K562 (cell line): ENCODE measurements around the gene RIPOR2. TPM values are rescaled to one million over a fixed set of nuclear protein-coding genes. Genes with fewer than 3 reads are reported as not detected.
A peak's percentile ranks its signal among the peaks of the same experiment; 100 is the strongest.

ENCODE experiments used
- ATAC-seq: fragments of 200-7000 bp; cut with Tn5 transposase; 3 replicates; pipeline ENCODE4 v1.9.1; 2020; ENCODE audit warnings: moderate library complexity
- BruUV-seq: library from RNA; stranded (reverse); fragments of 400-500 nt; replicated peaks from 2 replicates; lab custom pipeline; 2021; lab: Mats Ljungman, UMichigan
- CTCF ChIA-PET: fragments of 300-600 bp; formaldehyde crosslinking; extraction: SDS; loops from one replicate; lab custom pipeline; 2021; ENCODE audit warnings: low intra/inter-chr PET ratio; lab: Yijun Ruan, JAX
- POLR2A ChIA-PET: fragments of 300-600, 350-650 bp; sonication (Branson Sonifier 250); formaldehyde crosslinking; extraction: SDS; loops from one replicate; lab custom pipeline; 2021; ENCODE audit warnings: antibody characterized with exemption, inconsistent platforms; lab: Yijun Ruan, JAX
- DNase-seq, 4 experiments: peaks; one replicate each; pipeline versions ENCODE4 v3.0.0 to v3.0.0-alpha.2; 2011 to 2018; ENCODE audit warnings: low spot score in 3 of 4, mixed read lengths in 3 of 4; ENCODE audit errors: extremely low read depth in 1 of 4
- FAIRE-seq: peaks from 2 replicates; lab custom pipeline; 2011; peaks lifted over from hg19 to GRCh38; lab: Jason Lieb, UNC
- H2AFZ ChIP-seq: 2 replicates; pipeline ENCODE4 v1.6.0; 2011; ENCODE audit warnings: low read depth, low read length, control low read depth, inconsistent platforms
- H3K27ac ChIP-seq: fragments of 200-600 bp; 3 replicates; pipeline ENCODE4 v1.8.0; 2011; ENCODE audit warnings: low read depth, mild to moderate bottlenecking, control low read depth, inconsistent platforms, low read length, moderate library complexity, mixed read lengths; ENCODE audit errors: extremely low read depth
- H3K27me3 ChIP-seq, 2 experiments: fragments of 300-600 bp in 1 of 2; 2 replicates in 1 of 2; 3 replicates in 1 of 2; pipeline versions ENCODE4 v1.6.0 to v1.8.0; 2011; ENCODE audit warnings: inconsistent platforms in 2 of 2, low read length in 2 of 2, mild to moderate bottlenecking in 1 of 2, mixed read lengths in 1 of 2, moderate library complexity in 1 of 2; ENCODE audit not compliant: control insufficient read depth in 2 of 2, insufficient read depth in 2 of 2
- H3K36me3 ChIP-seq: fragments of 300-600 bp; 3 replicates; pipeline ENCODE4 v1.8.0; 2011; ENCODE audit warnings: mild to moderate bottlenecking, low read length, inconsistent platforms; ENCODE audit not compliant: control insufficient read depth, insufficient read depth
- H3K4me1 ChIP-seq, 2 experiments: fragments of 200-600 bp in 1 of 2; replicated peaks in 1 of 2; 2 replicates in 1 of 2; 3 replicates in 1 of 2; pipeline versions ENCODE4 v1.5.1 to v1.8.0; 2011; ENCODE audit warnings: inconsistent platforms in 2 of 2, low read length in 2 of 2, mild to moderate bottlenecking in 1 of 2, mixed read lengths in 1 of 2, moderate library complexity in 1 of 2; ENCODE audit not compliant: control insufficient read depth in 2 of 2, insufficient read depth in 2 of 2
- H3K4me2 ChIP-seq: 2 replicates; pipeline ENCODE4 v1.6.1; 2011; ENCODE audit warnings: low read length, control low read depth, inconsistent platforms, mixed read lengths; ENCODE audit not compliant: insufficient read depth
- H3K4me3 ChIP-seq: fragments of 200-600 bp; sonication (generic), shearing (Covaris generic); 2 replicates; pipeline ENCODE4 v1.5.1; 2016; ENCODE audit warnings: control low read depth, inconsistent platforms
- H3K79me2 ChIP-seq: fragments of 200-600 bp; 3 replicates; pipeline ENCODE4 v1.8.0; 2011; ENCODE audit warnings: low read length, inconsistent platforms; ENCODE audit not compliant: control insufficient read depth, insufficient read depth
- H3K9ac ChIP-seq, 2 experiments: 2 replicates each; pipeline versions ENCODE4 v1.6.0 to v1.6.1; 2011; ENCODE audit warnings: low read depth in 2 of 2, low read length in 2 of 2, control low read depth in 1 of 2, inconsistent platforms in 1 of 2, mild to moderate bottlenecking in 1 of 2, mixed read lengths in 1 of 2; ENCODE audit not compliant: insufficient read depth in 1 of 2
- H3K9me1 ChIP-seq: one replicate; pipeline ENCODE4 v1.6.0; 2011; ENCODE audit warnings: inconsistent platforms, mild to moderate bottlenecking, low read length, moderate library complexity; ENCODE audit not compliant: control insufficient read depth, insufficient read depth
- H3K9me3 ChIP-seq: replicated peaks from 2 replicates; pipeline ENCODE4 v1.5.1; 2011; ENCODE audit warnings: low read depth, low read length, inconsistent platforms; ENCODE audit not compliant: control insufficient read depth, insufficient read depth
- H4K20me1 ChIP-seq: replicated peaks from 2 replicates; pipeline ENCODE4 v1.6.1; 2011; ENCODE audit warnings: low read length, inconsistent platforms, mixed read lengths; ENCODE audit not compliant: control insufficient read depth, insufficient read depth
- ATF3 ChIP-seq, 2 experiments: fragments of 450-650 bp in 1 of 2; sonication (generic) in 1 of 2; formaldehyde crosslinking in 1 of 2; IDR thresholded peaks in 1 of 2; conservative IDR thresholded peaks in 1 of 2; 2 replicates each; pipeline versions ENCODE4 v1.6.1 to v1.8.1; 2016 to 2023; ENCODE audit warnings: mild to moderate bottlenecking in 2 of 2, moderate library complexity in 2 of 2, inconsistent platforms in 1 of 2, missing genetic modification reagents in 1 of 2
- C11orf30 ChIP-seq: fragments of 450-650 bp; IDR thresholded peaks from 2 replicates; pipeline ENCODE4 v1.6.1; 2016; ENCODE audit warnings: low read depth, mild to moderate bottlenecking
- ID3 ChIP-seq, 2 experiments: fragments of 250-450 bp in 1 of 2; fragments of 450-650 bp in 1 of 2; sonication (Bioruptor Pico) in 1 of 2; IDR thresholded peaks; 2 replicates each; pipeline versions ENCODE4 v1.6.1 to v1.8.0; 2016 to 2021; ENCODE audit warnings: mild to moderate bottlenecking in 2 of 2, moderate library complexity in 2 of 2, missing compliant biosample characterization in 1 of 2, missing genetic modification characterization in 1 of 2
- MEF2D ChIP-seq: conservative IDR thresholded peaks from 2 replicates; pipeline ENCODE4 v1.6.1; 2016; ENCODE audit warnings: low read depth, missing genetic modification characterization, missing compliant biosample characterization
- PYGO2 ChIP-seq: fragments of 450-650 bp; IDR thresholded peaks from 2 replicates; pipeline ENCODE4 v1.6.1; 2016; ENCODE audit warnings: mild to moderate bottlenecking, missing genetic modification characterization, moderate library complexity, missing compliant biosample characterization
- RBM34 ChIP-seq: fragments of 200-400 bp; formaldehyde crosslinking; IDR thresholded peaks from 2 replicates; pipeline ENCODE4 v1.6.1; 2018; ENCODE audit warnings: low read length, borderline replicate concordance; ENCODE audit not compliant: insufficient read depth
- SIRT6 ChIP-seq: IDR thresholded peaks from one replicate; pipeline ENCODE4 v1.6.1; 2012; ENCODE audit warnings: low read depth, mild to moderate bottlenecking, control low read depth, inconsistent platforms, low read length, moderate library complexity
- TBL1XR1 ChIP-seq, 2 experiments: IDR thresholded peaks; 2 replicates each; pipeline ENCODE4 v1.6.1; 2012; ENCODE audit warnings: improper control_type of control experiment in 2 of 2, low read length in 2 of 2, mild to moderate bottlenecking in 1 of 2
- TEAD1 ChIP-seq, 2 experiments: fragments of 450-650 bp in 1 of 2; sonication (generic) in 1 of 2; formaldehyde crosslinking; IDR thresholded peaks; 2 replicates each; pipeline versions ENCODE4 v1.4.0 to v1.8.0; 2020 to 2022; ENCODE audit warnings: mild to moderate bottlenecking in 2 of 2, missing genetic modification reagents in 1 of 2
- TEAD2 ChIP-seq: fragments of 450-650 bp; IDR thresholded peaks from 2 replicates; pipeline ENCODE4 v1.6.1; 2016; ENCODE audit warnings: missing genetic modification characterization, control low read depth, missing compliant biosample characterization
- ZNF121 ChIP-seq: sonication (generic); formaldehyde crosslinking; conservative IDR thresholded peaks from 2 replicates; pipeline ENCODE4 v1.8.0; 2022; ENCODE audit warnings: missing genetic modification reagents
- ZNF239 ChIP-seq: fragments of 250-450 bp; sonication (Bioruptor Pico); IDR thresholded peaks from 2 replicates; pipeline ENCODE4 v1.4.0; 2020; ENCODE audit warnings: mild to moderate bottlenecking
- WGBS: fragments of 100-300 bp; shearing (Covaris generic); methylation state at CpG from one replicate; pipeline ENCODE4 v1.1.6; 2016; ENCODE audit warnings: low coverage, mixed read lengths; ENCODE audit not compliant: insufficient coverage; ENCODE audit errors: missing lambda C conversion rate; 5-methylcytosine and 5-hydroxymethylcytosine counted together
- in situ Hi-C: fragments of 300-500 bp; cut with MboI; formaldehyde crosslinking; loops from 4 replicates; pipeline ENCODE4 v1.15.0; 2018; ENCODE audit warnings: inconsistent platforms, mixed read lengths
- intact Hi-C: fragments of 100-400 bp; cut with micrococcal nuclease; formaldehyde crosslinking; loops from 2 replicates; pipeline ENCODE4 v1.14.2; 2022
- polyA plus RNA-seq, 8 experiments: library from polyadenylated mRNA; depleted of rRNA in 4 of 8; stranded (reverse) in 5 of 8; unstranded in 3 of 8; fragments of >200 nt; fragmentation: Nextera tagmentation in 2 of 8; fragmentation: Illumina TruSeq in 1 of 8; extraction: Ambion mirVana in 2 of 8; extraction: Trizol in 1 of 8; gene quantifications; 2 replicates each; pipeline versions ENCODE4 v1.2.1 to v1.2.3, GENCODE V29; 2011 to 2014; ENCODE audit warnings: inconsistent platforms in 1 of 8, missing spikeins in 1 of 8
- total RNA-seq, 7 experiments: library from RNA; depleted of rRNA in 6 of 7; stranded (reverse); fragments of >200 nt in 6 of 7; fragmentation: Illumina TruSeq in 2 of 7; extraction: Trizol in 2 of 7; gene quantifications; 2 replicates each; pipeline versions ENCODE4 v1.2.1 to v1.2.3, GENCODE V29; 2011 to 2021; ENCODE audit warnings: low replicate concordance in 1 of 7
- TF ChIP-seq, protein P1 (sequence below): fragments of 450-650 bp; IDR thresholded peaks from 2 replicates; pipeline ENCODE4 v1.6.1; 2017; ENCODE audit warnings: antibody characterized with exemption, mild to moderate bottlenecking

Gene RIPOR2
- total and polyA plus RNA-seq, 9 of the 15 experiments (the other 6 are each of a cell fraction or from before 2014, with no cell fraction given), result 0.04 to 1.0 (median 0.47) TPM; not detected in 2

DNA sequence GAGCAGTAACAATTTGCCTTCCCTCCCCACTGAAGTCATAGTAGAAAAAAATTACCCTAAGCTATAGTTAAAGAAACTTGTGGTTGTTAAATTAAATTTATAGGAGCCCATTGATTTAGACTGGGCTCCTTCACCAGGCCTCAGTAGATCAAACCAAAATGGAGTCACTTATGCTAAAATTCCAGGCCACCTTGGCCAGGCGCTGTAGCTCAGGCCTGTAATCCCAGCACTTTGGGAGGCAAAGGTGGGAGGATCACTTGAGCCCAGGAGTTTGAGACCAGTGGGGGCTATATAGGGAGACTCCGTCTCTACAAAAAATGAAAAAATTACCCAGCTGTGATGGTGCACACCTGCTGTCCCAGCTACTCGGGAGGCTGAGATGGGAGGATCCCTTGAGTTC, 176.0 kb downstream of the RIPOR2 start:
- Histone ChIP-seq H3K4me3 (no peak overlapping the region), H2AFZ (no peak overlapping the region), H3K9me1 (no peaks in the 10 kb centered on the region), H3K4me1 (peaks cover 10 to 17% of the 10 kb centered on the region in 2 experiments), H3K27ac (no peak overlapping the region), H3K36me3 (no peaks in the 10 kb centered on the region), H4K20me1 (no peaks in the 10 kb centered on the region), H3K4me2 (no peak overlapping the region), H3K27me3 (no peaks in the 10 kb centered on the region), H3K79me2 (no peaks in the 10 kb centered on the region), H3K9ac (no peak overlapping the region), H3K9me3 (no peaks in the 10 kb centered on the region)
- ATAC-seq (no peak), FAIRE-seq (no peak), DNase-seq (no peak)
- in situ Hi-C loops, result loop anchor here (10.0 kb wide), 1 partner anchor 185 kb away; no protein-coding TSS in a partner anchor
- intact Hi-C loops, result loop anchor here (2.0 kb wide), 1 partner anchor 39 kb away; no protein-coding TSS in a partner anchor
- WGBS, result 70% methylated on average over 3 of the region's 3 CpGs
- no TSS peak for BruUV-seq
- ChIA-PET CTCF (no interaction called here), POLR2A (interaction anchor here (0.8 to 2.4 kb wide), 3 partner anchors 12 to 38 kb away, joined by 3 to 7 read pairs (median 3); no protein-coding TSS in a partner anchor)
- TF ChIP-seq RBM34 (no peak), ZNF121 (CRISPR knock-in tag) (no peak), ATF3 (IDR thresholded peaks at IDR 0.05) (no peak), ATF3 (CRISPR knock-in tag; conservative IDR thresholded peaks at IDR 0.05) (no peak), C11orf30 (no peak), ID3 (CRISPR knock-in tag; IDR thresholded peaks at IDR 0.05) (peak; percentile 24; the same call in 1 of the 2 replicates), ID3 (tag; IDR thresholded peaks at IDR 0.05) (0 out of 2 replicates have a peak, but pooled peaks have one; percentile 46), TEAD1 (CRISPR knock-in tag; IDR thresholded peaks at IDR 0.05) (0 out of 4 replicates have a peak, but pooled peaks of 1 of the 2 experiments have one; percentile 29), MEF2D (tag) (peak; percentile 71; the same call in 1 of the 2 replicates), SIRT6 (no peak), TBL1XR1 (IDR thresholded peaks at IDR 0.05; ENCODE audit: low read length in 2 of 2) (no peak), ZNF239 (CRISPR knock-in tag) (peak; percentile 27; the same call in 1 of the 2 replicates), TEAD2 (tag) (peak; percentile 61; the same call in 1 of the 2 replicates), PYGO2 (tag) (peak; percentile 49; the same call in 1 of the 2 replicates)
- TF ChIP-seq, protein P1, sequence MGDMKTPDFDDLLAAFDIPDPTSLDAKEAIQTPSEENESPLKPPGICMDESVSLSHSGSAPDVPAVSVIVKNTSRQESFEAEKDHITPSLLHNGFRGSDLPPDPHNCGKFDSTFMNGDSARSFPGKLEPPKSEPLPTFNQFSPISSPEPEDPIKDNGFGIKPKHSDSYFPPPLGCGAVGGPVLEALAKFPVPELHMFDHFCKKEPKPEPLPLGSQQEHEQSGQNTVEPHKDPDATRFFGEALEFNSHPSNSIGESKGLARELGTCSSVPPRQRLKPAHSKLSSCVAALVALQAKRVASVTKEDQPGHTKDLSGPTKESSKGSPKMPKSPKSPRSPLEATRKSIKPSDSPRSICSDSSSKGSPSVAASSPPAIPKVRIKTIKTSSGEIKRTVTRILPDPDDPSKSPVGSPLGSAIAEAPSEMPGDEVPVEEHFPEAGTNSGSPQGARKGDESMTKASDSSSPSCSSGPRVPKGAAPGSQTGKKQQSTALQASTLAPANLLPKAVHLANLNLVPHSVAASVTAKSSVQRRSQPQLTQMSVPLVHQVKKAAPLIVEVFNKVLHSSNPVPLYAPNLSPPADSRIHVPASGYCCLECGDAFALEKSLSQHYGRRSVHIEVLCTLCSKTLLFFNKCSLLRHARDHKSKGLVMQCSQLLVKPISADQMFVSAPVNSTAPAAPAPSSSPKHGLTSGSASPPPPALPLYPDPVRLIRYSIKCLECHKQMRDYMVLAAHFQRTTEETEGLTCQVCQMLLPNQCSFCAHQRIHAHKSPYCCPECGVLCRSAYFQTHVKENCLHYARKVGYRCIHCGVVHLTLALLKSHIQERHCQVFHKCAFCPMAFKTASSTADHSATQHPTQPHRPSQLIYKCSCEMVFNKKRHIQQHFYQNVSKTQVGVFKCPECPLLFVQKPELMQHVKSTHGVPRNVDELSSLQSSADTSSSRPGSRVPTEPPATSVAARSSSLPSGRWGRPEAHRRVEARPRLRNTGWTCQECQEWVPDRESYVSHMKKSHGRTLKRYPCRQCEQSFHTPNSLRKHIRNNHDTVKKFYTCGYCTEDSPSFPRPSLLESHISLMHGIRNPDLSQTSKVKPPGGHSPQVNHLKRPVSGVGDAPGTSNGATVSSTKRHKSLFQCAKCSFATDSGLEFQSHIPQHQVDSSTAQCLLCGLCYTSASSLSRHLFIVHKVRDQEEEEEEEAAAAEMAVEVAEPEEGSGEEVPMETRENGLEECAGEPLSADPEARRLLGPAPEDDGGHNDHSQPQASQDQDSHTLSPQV, result peak; percentile 81
